Peyer's patch (tissue), 4 donors: ENCODE measurements around the gene KRTCAP2.

Experiments
- CTCF ChIP-seq, 6 experiments: fragments of 450-650 bp in 4 of 6; fragments of 200-600 bp in 2 of 6; sonication (generic) in 1 of 6; IDR thresholded peaks; one replicate each; pipeline ENCODE4 v1.5.1; 2017 to 2019; ENCODE audit warnings: antibody characterized with exemption in 6 of 6, mild to moderate bottlenecking in 3 of 6, moderate library complexity in 1 of 6
- POLR2A ChIP-seq, 2 donors: fragments of 450-650 bp; IDR thresholded peaks; one replicate each; pipeline ENCODE4 v1.5.1; 2017; ENCODE audit warnings: antibody characterized with exemption in 2 of 2, mild to moderate bottlenecking in 2 of 2, moderate library complexity in 2 of 2

GRCh38 chr1:155158991-155159390, 14.1 kb downstream of the KRTCAP2 start:
- TF ChIP-seq CTCF (IDR thresholded peaks at IDR 0.05) = no peak
- TF ChIP-seq POLR2A (IDR thresholded peaks at IDR 0.05) = no peak
